Measurements from ENCODE around the gene UBE2E2.

UBE2E2 gene

GRCh38 chr3:23264413-23264812 is 61.3 kb downstream of the UBE2E2 start (continued):
- TF ChIP-seq KLF17 (tag by site-specific recombination; IDR thresholded peaks at IDR 0.05) (no peak), ZNF274 (IDR thresholded peaks at IDR 0.05; ENCODE audit: low read length) (no peak), ZNF274 (tag by site-specific recombination; IDR thresholded peaks at IDR 0.05; ENCODE audit: borderline replicate concordance) (no peak)

DNA sequence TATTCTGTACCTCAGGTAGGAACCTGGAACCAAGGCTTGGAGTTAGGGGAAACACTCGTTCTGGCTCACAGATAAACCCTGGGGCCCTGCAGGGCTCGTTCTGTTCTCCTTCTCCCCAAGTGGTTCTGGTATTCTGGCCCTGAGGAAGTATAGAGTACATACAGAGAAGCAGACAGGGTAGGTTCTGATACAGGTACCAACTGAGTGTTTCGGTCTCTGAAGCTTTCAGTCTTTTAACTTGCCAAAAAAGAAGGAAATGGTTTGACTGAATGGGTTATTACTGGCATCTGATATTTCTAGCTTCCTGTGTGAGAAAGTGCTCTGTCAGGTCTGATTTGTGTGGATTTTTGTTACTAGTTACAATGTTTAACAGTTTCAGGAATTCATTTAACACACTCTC is 67.3 kb downstream of the UBE2E2 start:
- Histone ChIP-seq H3K4me1 (ENCODE audit: control insufficient read depth, insufficient read depth, low read length) (no peaks in the 10 kb centered on the region), H3K36me3 (ENCODE audit: control insufficient read depth in 2 of 2, insufficient read depth in 1 of 2, low read length in 2 of 2) (no peaks in the 10 kb centered on the region), H3K27ac (ENCODE audit: extremely low read depth, low read depth, low read length) (no peak overlapping the region), H3K4me3 (ENCODE audit: low read depth, low read length) (no peak overlapping the region), H3K9me3 (ENCODE audit: control insufficient read depth, insufficient read depth, low read depth, low read length) (no peaks in the 10 kb centered on the region)
- CTCF ChIA-PET: no interaction called here
- TF ChIP-seq GFI1B (tag by site-specific recombination; IDR thresholded peaks at IDR 0.05) (no peak), ZSCAN5A (tag by site-specific recombination; IDR thresholded peaks at IDR 0.05) (no peak), ZNF677 (tag by site-specific recombination; IDR thresholded peaks at IDR 0.05) (no peak), ZNF660 (tag by site-specific recombination; IDR thresholded peaks at IDR 0.05) (no peak)
- POLR2A ChIA-PET: no interaction called here

DNA sequence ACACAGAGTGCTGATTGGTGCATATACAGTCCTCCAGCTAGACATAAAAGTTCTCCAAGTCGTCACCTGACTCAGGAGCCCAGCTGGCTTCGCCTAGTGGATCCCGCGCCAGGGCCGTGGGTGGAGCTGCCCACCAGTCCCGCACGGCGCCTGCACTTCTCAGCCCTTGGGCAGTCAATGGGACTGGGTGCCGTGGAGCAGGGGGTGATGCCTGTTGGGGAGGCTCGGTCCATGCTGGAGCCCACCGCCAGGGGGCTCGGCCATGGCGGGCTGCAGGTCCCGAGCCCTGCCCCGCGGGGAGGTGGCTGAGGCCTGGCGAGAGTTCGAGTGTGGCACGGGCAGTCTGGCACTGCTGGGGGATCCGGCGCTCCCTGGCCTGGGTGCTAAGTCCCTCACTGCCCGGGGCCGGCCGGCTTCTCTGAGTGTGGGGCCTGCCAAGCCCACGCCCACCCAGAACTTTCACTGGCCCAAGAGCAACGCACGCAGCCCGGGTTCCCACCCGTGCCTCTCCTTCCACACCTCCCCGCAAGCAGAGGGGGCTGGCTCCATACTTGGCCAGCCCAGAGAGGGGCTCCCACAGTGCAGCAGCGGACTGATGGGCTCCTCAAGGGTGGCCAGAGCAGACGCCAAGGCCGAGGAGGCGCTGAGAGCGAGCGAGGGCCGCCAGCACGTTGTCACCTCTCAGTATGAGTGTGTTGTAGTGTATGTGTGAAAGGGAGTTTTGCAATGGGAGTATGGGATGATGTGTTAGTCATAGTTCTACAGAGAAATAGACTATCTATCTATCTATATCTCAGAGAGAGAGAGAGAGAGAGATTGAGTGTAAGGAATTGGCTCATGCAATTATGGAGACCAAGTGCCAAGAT is 69.0 kb downstream of the UBE2E2 start:
- Histone ChIP-seq H3K36me3 (ENCODE audit: control insufficient read depth in 2 of 2, insufficient read depth in 1 of 2, low read length in 2 of 2) (no peaks in the 10 kb centered on the region), H3K4me1 (ENCODE audit: control insufficient read depth, insufficient read depth, low read length) (no peaks in the 10 kb centered on the region; the same call in 1 of the 2 replicates), H3K27ac (ENCODE audit: extremely low read depth, low read depth, low read length) (no peak overlapping the region), H3K9me3 (ENCODE audit: control insufficient read depth, insufficient read depth, low read depth, low read length) (no peaks in the 10 kb centered on the region), H3K4me3 (ENCODE audit: low read depth, low read length) (no peak overlapping the region)
- TF ChIP-seq, protein P1, sequence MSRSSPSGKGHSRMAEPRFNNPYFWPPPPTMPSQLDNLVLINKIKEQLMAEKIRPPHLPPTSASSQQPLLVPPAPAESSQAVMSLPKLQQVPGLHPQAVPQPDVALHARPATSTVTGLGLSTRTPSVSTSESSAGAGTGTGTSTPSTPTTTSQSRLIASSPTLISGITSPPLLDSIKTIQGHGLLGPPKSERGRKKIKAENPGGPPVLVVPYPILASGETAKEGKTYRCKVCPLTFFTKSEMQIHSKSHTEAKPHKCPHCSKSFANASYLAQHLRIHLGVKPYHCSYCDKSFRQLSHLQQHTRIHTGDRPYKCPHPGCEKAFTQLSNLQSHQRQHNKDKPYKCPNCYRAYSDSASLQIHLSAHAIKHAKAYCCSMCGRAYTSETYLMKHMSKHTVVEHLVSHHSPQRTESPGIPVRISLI (tag by site-specific recombination; IDR thresholded peaks at IDR 0.05): no peak
- TF ChIP-seq SETDB1 (IDR thresholded peaks at IDR 0.05; ENCODE audit: insufficient read length, low read length): peak; percentile 15
- 0 out of 2 replicates have a peak, but pooled peaks have one; percentile 17 for TF ChIP-seq ZNF202 (tag by site-specific recombination; IDR thresholded peaks at IDR 0.05; ENCODE audit: borderline replicate concordance)
- ChIA-PET CTCF (no interaction called here), POLR2A (no interaction called here)

DNA sequence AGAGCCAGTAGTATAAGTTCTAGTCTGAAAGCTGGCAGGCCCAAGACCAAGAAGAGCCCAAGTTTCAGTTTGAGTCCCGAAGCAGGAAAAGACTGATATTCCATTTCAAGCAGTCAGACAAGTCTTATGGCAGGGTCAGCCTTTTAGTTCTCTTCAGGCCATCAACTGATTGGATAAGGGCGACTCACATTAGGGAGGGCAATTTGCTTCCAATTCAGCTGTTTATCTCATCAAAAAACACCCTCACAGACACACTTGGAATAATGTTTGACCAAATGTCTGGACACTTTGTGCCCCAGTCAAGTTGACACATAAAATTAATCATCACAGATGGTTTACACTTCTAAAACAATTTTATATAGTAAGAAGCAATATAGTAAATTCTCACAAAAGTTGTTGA is 69.7 kb downstream of the UBE2E2 start:
- H3K27ac ChIP-seq (ENCODE audit: extremely low read depth, low read depth, low read length): no peak overlapping the region
- CTCF ChIA-PET: no interaction called here
- no peak overlapping the region for H3K4me3 ChIP-seq (ENCODE audit: low read depth, low read length)
- POLR2A ChIA-PET: no interaction called here
- no peaks in the 10 kb centered on the region for H3K9me3 ChIP-seq (ENCODE audit: control insufficient read depth, insufficient read depth, low read depth, low read length)
- no peaks in the 10 kb centered on the region; the same call in 1 of the 2 replicates for H3K4me1 ChIP-seq (ENCODE audit: control insufficient read depth, insufficient read depth, low read length)
- no peaks in the 10 kb centered on the region for H3K36me3 ChIP-seq (ENCODE audit: control insufficient read depth in 2 of 2, insufficient read depth in 1 of 2, low read length in 2 of 2)
- TF ChIP-seq ZNF785 (tag by site-specific recombination; IDR thresholded peaks at IDR 0.05): no peak
- no peak for TF ChIP-seq MEIS1 (CRISPR knock-in tag; IDR thresholded peaks at IDR 0.05; ENCODE audit: borderline replicate concordance)
- TF ChIP-seq BCL11A (tag by site-specific recombination; IDR thresholded peaks at IDR 0.05; ENCODE audit: low read depth): no peak
- no peak for TF ChIP-seq ZNF426 (tag by site-specific recombination; IDR thresholded peaks at IDR 0.05)
- no peak for TF ChIP-seq ZNF174 (tag by site-specific recombination; IDR thresholded peaks at IDR 0.05)
- TF ChIP-seq KLF7 (tag by site-specific recombination; IDR thresholded peaks at IDR 0.05; ENCODE audit: borderline replicate concordance): no peak
- TF ChIP-seq INSM2 (tag by site-specific recombination; IDR thresholded peaks at IDR 0.05): no peak
- no peak for TF ChIP-seq HOXA7 (CRISPR knock-in tag; IDR thresholded peaks at IDR 0.05; ENCODE audit: borderline replicate concordance)
- TF ChIP-seq ZNF791 (tag by site-specific recombination; IDR thresholded peaks at IDR 0.05): no peak
- TF ChIP-seq ZNF37A (tag by site-specific recombination; IDR thresholded peaks at IDR 0.05): no peak
- TF ChIP-seq KLF8 (tag by site-specific recombination; IDR thresholded peaks at IDR 0.05): no peak
- TF ChIP-seq ZNF747 (tag by site-specific recombination; IDR thresholded peaks at IDR 0.05): no peak

All from HEK293 (cell line).